ENCODE measurements around the gene CX3CL1. TPM values are rescaled to one million over a fixed set of nuclear protein-coding genes. Genes with fewer than 3 reads are reported as not detected.

CX3CL1 gene
- total and polyA plus RNA-seq, 10 of the 15 experiments (the other 5 are each of a cell fraction or from before 2014, with no cell fraction given) = 0.03 to 1.2 (median 0.46) TPM

DNA sequence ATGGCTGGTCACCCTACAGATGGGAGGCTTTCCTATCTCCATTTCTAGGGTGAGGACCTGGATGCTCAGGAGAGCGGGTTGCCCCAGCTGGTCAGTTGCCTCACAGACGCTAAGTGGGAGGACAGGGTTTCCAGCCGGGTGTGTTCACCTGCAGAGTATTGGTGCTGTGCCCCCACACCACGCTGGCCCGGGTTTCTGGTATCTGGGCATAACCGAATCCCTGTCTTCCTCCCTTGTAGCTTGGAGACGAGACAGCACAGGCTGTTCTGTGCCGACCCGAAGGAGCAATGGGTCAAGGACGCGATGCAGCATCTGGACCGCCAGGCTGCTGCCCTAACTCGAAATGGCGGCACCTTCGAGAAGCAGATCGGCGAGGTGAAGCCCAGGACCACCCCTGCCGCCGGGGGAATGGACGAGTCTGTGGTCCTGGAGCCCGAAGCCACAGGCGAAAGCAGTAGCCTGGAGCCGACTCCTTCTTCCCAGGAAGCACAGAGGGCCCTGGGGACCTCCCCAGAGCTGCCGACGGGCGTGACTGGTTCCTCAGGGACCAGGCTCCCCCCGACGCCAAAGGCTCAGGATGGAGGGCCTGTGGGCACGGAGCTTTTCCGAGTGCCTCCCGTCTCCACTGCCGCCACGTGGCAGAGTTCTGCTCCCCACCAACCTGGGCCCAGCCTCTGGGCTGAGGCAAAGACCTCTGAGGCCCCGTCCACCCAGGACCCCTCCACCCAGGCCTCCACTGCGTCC lies 9.7 kb downstream of the CX3CL1 start:
- RAD21 ChIA-PET (ENCODE audit: unreplicated experiment) = interaction anchor here (0.6 to 2.4 kb wide), 4 partner anchors 9 to 81 kb away, joined by 5 to 15 read pairs (median 5); partner anchors contain the start of gene CX3CL1
- in situ Hi-C loops (cut with MboI) = no loop called here
- H3K4me2 ChIP-seq (ENCODE audit: control insufficient read depth, insufficient read depth) = no peak overlapping the region; the same call in 1 of the 2 replicates
- no peak overlapping the region for H2AFZ ChIP-seq (ENCODE audit: control insufficient read depth, low read depth, low read length)
- H3K9ac ChIP-seq (ENCODE audit: control insufficient read depth, insufficient read depth, low read length) = no peak overlapping the region
- SMC1A ChIA-PET (ENCODE audit: uncharacterized antibody, unreplicated experiment) = interaction anchor here (0.6 to 2.8 kb wide), 9 partner anchors 9 to 232 kb away, joined by 3 to 22 read pairs (median 4); partner anchors contain the start of gene CCL17
- no peaks in the 10 kb centered on the region for H3K27me3 ChIP-seq (replicated peaks in 1 of 2; ENCODE audit: control insufficient read depth in 2 of 2, insufficient read depth in 2 of 2, low read length in 1 of 2)
- POLR2A ChIA-PET = interaction anchor here (0.8 kb wide), 1 partner anchor 23 kb away, joined by 3 read pairs; the partner anchor contains the start of gene CCL17
- no peak overlapping the region for H3K4me3 ChIP-seq
- CTCF ChIA-PET = interaction anchor here (0.9 to 2.6 kb wide), 7 partner anchors 15 to 82 kb away, joined by 3 to 19 read pairs (median 4); no protein-coding TSS in a partner anchor
- H4K20me1 ChIP-seq (ENCODE audit: control insufficient read depth, insufficient read depth) = no peaks in the 10 kb centered on the region
- BruUV-seq (replicated peaks) = no TSS peak
- no peaks in the 10 kb centered on the region for H3K36me3 ChIP-seq (ENCODE audit: control insufficient read depth in 2 of 2, insufficient read depth in 2 of 2, low read length in 1 of 2)
- no peaks in the 10 kb centered on the region for H3K79me2 ChIP-seq (ENCODE audit: control insufficient read depth, insufficient read depth, low read length)
- H3K4me1 ChIP-seq (ENCODE audit: control insufficient read depth, insufficient read depth, low read length) = peaks cover 58% of the 10 kb centered on the region
- DNase-seq (ENCODE audit: low read depth, low spot score) = no peak
- FAIRE-seq = no peak
- no peaks in the 10 kb centered on the region for H3K9me3 ChIP-seq (replicated peaks; ENCODE audit: control insufficient read depth, insufficient read depth, low read length)
- intact Hi-C loops (cut with micrococcal nuclease; ENCODE audit: unreplicated experiment) = no loop called here
- no peak for ATAC-seq
- TF ChIP-seq WRNIP1 (IDR thresholded peaks at IDR 0.05; ENCODE audit: borderline replicate concordance, low read depth, low read length) (no peak), SP1 (IDR thresholded peaks at IDR 0.05; ENCODE audit: low read depth, low read length) (no peak), SPI1 (IDR thresholded peaks at IDR 0.05; ENCODE audit: borderline replicate concordance, insufficient read depth, low read depth, low read length) (no peak), FOS (IDR thresholded peaks at IDR 0.05; ENCODE audit: borderline replicate concordance, extremely low read depth, insufficient read length) (no peak)
- TF ChIP-seq, protein P1, sequence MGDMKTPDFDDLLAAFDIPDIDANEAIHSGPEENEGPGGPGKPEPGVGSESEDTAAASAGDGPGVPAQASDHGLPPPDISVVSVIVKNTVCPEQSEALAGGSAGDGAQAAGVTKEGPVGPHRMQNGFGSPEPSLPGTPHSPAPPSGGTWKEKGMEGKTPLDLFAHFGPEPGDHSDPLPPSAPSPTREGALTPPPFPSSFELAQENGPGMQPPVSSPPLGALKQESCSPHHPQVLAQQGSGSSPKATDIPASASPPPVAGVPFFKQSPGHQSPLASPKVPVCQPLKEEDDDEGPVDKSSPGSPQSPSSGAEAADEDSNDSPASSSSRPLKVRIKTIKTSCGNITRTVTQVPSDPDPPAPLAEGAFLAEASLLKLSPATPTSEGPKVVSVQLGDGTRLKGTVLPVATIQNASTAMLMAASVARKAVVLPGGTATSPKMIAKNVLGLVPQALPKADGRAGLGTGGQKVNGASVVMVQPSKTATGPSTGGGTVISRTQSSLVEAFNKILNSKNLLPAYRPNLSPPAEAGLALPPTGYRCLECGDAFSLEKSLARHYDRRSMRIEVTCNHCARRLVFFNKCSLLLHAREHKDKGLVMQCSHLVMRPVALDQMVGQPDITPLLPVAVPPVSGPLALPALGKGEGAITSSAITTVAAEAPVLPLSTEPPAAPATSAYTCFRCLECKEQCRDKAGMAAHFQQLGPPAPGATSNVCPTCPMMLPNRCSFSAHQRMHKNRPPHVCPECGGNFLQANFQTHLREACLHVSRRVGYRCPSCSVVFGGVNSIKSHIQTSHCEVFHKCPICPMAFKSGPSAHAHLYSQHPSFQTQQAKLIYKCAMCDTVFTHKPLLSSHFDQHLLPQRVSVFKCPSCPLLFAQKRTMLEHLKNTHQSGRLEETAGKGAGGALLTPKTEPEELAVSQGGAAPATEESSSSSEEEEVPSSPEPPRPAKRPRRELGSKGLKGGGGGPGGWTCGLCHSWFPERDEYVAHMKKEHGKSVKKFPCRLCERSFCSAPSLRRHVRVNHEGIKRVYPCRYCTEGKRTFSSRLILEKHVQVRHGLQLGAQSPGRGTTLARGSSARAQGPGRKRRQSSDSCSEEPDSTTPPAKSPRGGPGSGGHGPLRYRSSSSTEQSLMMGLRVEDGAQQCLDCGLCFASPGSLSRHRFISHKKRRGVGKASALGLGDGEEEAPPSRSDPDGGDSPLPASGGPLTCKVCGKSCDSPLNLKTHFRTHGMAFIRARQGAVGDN (IDR thresholded peaks at IDR 0.05) = no peak
- TF ChIP-seq, protein P2, sequence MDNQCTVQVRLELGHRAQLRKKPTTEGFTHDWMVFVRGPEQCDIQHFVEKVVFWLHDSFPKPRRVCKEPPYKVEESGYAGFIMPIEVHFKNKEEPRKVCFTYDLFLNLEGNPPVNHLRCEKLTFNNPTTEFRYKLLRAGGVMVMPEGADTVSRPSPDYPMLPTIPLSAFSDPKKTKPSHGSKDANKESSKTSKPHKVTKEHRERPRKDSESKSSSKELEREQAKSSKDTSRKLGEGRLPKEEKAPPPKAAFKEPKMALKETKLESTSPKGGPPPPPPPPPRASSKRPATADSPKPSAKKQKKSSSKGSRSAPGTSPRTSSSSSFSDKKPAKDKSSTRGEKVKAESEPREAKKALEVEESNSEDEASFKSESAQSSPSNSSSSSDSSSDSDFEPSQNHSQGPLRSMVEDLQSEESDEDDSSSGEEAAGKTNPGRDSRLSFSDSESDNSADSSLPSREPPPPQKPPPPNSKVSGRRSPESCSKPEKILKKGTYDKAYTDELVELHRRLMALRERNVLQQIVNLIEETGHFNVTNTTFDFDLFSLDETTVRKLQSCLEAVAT (IDR thresholded peaks at IDR 0.05) = peak; percentile 23; the same call in 1 of the 2 replicates
- TF ChIP-seq, protein P3, sequence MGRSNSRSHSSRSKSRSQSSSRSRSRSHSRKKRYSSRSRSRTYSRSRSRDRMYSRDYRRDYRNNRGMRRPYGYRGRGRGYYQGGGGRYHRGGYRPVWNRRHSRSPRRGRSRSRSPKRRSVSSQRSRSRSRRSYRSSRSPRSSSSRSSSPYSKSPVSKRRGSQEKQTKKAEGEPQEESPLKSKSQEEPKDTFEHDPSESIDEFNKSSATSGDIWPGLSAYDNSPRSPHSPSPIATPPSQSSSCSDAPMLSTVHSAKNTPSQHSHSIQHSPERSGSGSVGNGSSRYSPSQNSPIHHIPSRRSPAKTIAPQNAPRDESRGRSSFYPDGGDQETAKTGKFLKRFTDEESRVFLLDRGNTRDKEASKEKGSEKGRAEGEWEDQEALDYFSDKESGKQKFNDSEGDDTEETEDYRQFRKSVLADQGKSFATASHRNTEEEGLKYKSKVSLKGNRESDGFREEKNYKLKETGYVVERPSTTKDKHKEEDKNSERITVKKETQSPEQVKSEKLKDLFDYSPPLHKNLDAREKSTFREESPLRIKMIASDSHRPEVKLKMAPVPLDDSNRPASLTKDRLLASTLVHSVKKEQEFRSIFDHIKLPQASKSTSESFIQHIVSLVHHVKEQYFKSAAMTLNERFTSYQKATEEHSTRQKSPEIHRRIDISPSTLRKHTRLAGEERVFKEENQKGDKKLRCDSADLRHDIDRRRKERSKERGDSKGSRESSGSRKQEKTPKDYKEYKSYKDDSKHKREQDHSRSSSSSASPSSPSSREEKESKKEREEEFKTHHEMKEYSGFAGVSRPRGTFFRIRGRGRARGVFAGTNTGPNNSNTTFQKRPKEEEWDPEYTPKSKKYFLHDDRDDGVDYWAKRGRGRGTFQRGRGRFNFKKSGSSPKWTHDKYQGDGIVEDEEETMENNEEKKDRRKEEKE (IDR thresholded peaks at IDR 0.05) = no peak
- WGBS (ENCODE audit: insufficient coverage, insufficient replicate concordance, low lambda C conversion rate, missing lambda C conversion rate) = 88% methylated on average over 31 of the region's 35 CpGs
- H3K27ac ChIP-seq (ENCODE audit: control insufficient read depth, insufficient read depth) = no peak overlapping the region
